GM12878 (cell line): ENCODE results near the gene DIAPH3. TPM values are rescaled to one million over a fixed set of nuclear protein-coding genes. Genes with fewer than 3 reads are reported as not detected.

ENCODE experiments used
- ATAC-seq: fragments of 200-7000 bp; cut with Tn5 transposase; 3 replicates; pipeline ENCODE4 v1.9.1; 2020; ENCODE audit warnings: mild to moderate bottlenecking, moderate library complexity
- BruUV-seq: library from RNA; stranded (reverse); fragments of 400-500 nt; replicated peaks from 2 replicates; lab custom pipeline; 2021; lab: Mats Ljungman, UMichigan
- CTCF ChIA-PET: fragments of 300-600 bp; sonication (Branson Sonifier 250); formaldehyde crosslinking; extraction: SDS; loops from one replicate; lab custom pipeline; 2021; ENCODE audit warnings: inconsistent platforms; lab: Yijun Ruan, JAX
- POLR2A ChIA-PET: fragments of 350-600 bp; formaldehyde crosslinking; extraction: SDS; loops from one replicate; lab custom pipeline; 2021; ENCODE audit warnings: inconsistent platforms; lab: Charles Lee
- RAD21 ChIA-PET: fragments of 300-600 bp; sonication (Branson Sonifier 250); formaldehyde crosslinking; loops from one replicate; lab custom pipeline; 2023; ENCODE audit warnings: antibody characterized with exemption; ENCODE audit not compliant: unreplicated experiment; lab: Charles Lee
- SMC1A ChIA-PET: fragments of 300-600 bp; sonication (Branson Sonifier 250); formaldehyde crosslinking; loops from one replicate; lab custom pipeline; 2023; ENCODE audit not compliant: unreplicated experiment, uncharacterized antibody; lab: Charles Lee
- DNase-seq: peaks from one replicate; pipeline ENCODE4 v3.0.0-alpha.2; 2011; ENCODE audit warnings: low read depth, low spot score
- FAIRE-seq: peaks from 3 replicates; lab custom pipeline; 2011; peaks lifted over from hg19 to GRCh38; lab: Jason Lieb, UNC
- H2AFZ ChIP-seq: 2 replicates; pipeline ENCODE4 v1.6.0; 2011; ENCODE audit warnings: low read depth, low read length, control low read depth; ENCODE audit not compliant: control insufficient read depth
- H3K27ac ChIP-seq: 2 replicates; pipeline ENCODE4 v1.5.1; 2011; ENCODE audit warnings: control low read depth; ENCODE audit not compliant: control insufficient read depth, insufficient read depth
- H3K27me3 ChIP-seq, 2 experiments: replicated peaks in 1 of 2; 2 replicates each; pipeline versions ENCODE4 v1.6.0 to v1.6.1; 2011; ENCODE audit warnings: low read length in 1 of 2; ENCODE audit not compliant: control insufficient read depth in 2 of 2, insufficient read depth in 2 of 2
- H3K36me3 ChIP-seq, 2 experiments: 2 replicates each; pipeline ENCODE4 v1.5.1; 2011; ENCODE audit warnings: low read length in 1 of 2; ENCODE audit not compliant: control insufficient read depth in 2 of 2, insufficient read depth in 2 of 2
- H3K4me1 ChIP-seq: 2 replicates; pipeline ENCODE4 v1.6.1; 2011; ENCODE audit warnings: mild to moderate bottlenecking, low read length, moderate library complexity, mixed read lengths; ENCODE audit not compliant: control insufficient read depth, insufficient read depth
- H3K4me2 ChIP-seq: 2 replicates; pipeline ENCODE4 v1.6.0; 2011; ENCODE audit warnings: control low read depth; ENCODE audit not compliant: control insufficient read depth, insufficient read depth
- H3K4me3 ChIP-seq: fragments of 200-600 bp; sonication (generic); 2 replicates; pipeline ENCODE4 v1.5.1; 2016
- H3K79me2 ChIP-seq: 2 replicates; pipeline ENCODE4 v1.6.0; 2011; ENCODE audit warnings: low read length; ENCODE audit not compliant: control insufficient read depth, insufficient read depth
- H3K9ac ChIP-seq: 2 replicates; pipeline ENCODE4 v1.8.0; 2011; ENCODE audit warnings: low read length, control low read depth, mixed read lengths; ENCODE audit not compliant: control insufficient read depth, insufficient read depth
- H3K9me3 ChIP-seq: replicated peaks from 3 replicates; pipeline ENCODE4 v1.5.1; 2011; ENCODE audit warnings: mild to moderate bottlenecking, low read length; ENCODE audit not compliant: control insufficient read depth, insufficient read depth
- H4K20me1 ChIP-seq: 2 replicates; pipeline ENCODE4 v1.6.0; 2011; ENCODE audit not compliant: control insufficient read depth, insufficient read depth
- CHD1 ChIP-seq: IDR thresholded peaks from 2 replicates; pipeline ENCODE4 v1.6.1; 2012; ENCODE audit warnings: low read depth, low read length, improper control_type of control experiment
- EZH2 ChIP-seq: IDR thresholded peaks from 2 replicates; pipeline ENCODE4 v1.6.1; 2012; ENCODE audit warnings: low read depth, mild to moderate bottlenecking, control low read depth, inconsistent platforms, low read length, borderline replicate concordance; ENCODE audit not compliant: control insufficient read depth
- JUND ChIP-seq: IDR thresholded peaks from 2 replicates; pipeline ENCODE4 v1.6.1; 2012; ENCODE audit warnings: low read depth, mild to moderate bottlenecking, low read length, improper control_type of control experiment, moderate library complexity
- NBN ChIP-seq: fragments of 450-650 bp; IDR thresholded peaks from 2 replicates; pipeline ENCODE4 v1.6.1; 2016
- RAD21 ChIP-seq: IDR thresholded peaks from 2 replicates; pipeline ENCODE4 v1.6.1; 2011; ENCODE audit warnings: mild to moderate bottlenecking, low read depth, low read length, moderate library complexity; ENCODE audit not compliant: insufficient read depth
- ZZZ3 ChIP-seq: IDR thresholded peaks from 2 replicates; pipeline ENCODE4 v1.6.1; 2011; ENCODE audit warnings: low read depth; ENCODE audit not compliant: control insufficient read depth, insufficient read length
- WGBS: methylation state at CpG from one replicate; pipeline ENCODE4 v1.1.6; 2016; ENCODE audit warnings: low lambda C conversion rate; ENCODE audit not compliant: insufficient replicate concordance, insufficient coverage; ENCODE audit errors: missing lambda C conversion rate; 5-methylcytosine and 5-hydroxymethylcytosine counted together
- in situ Hi-C: fragments of 300-500 bp; cut with MboI; formaldehyde crosslinking; loops from 9 replicates; pipeline ENCODE4 v1.14.3; 2018; ENCODE audit warnings: mixed read lengths
- intact Hi-C: fragments of 100-400 bp; cut with micrococcal nuclease; formaldehyde crosslinking; loops from one replicate; pipeline ENCODE4 v1.14.2; 2022; ENCODE audit not compliant: unreplicated experiment
- polyA plus RNA-seq, 11 experiments: library from polyadenylated mRNA; depleted of rRNA in 4 of 11; unstranded in 6 of 11; stranded (reverse) in 5 of 11; fragments of >200 nt; fragmentation: Nextera tagmentation in 4 of 11; fragmentation: Illumina TruSeq in 1 of 11; extraction: Ambion mirVana in 4 of 11; extraction: Trizol in 1 of 11; gene quantifications; 1 replicate in 1 of 11; 2 replicates in 10 of 11; pipeline versions ENCODE4 v1.2.1 to v1.2.3, GENCODE V29; 2011 to 2016; ENCODE audit warnings: inconsistent platforms in 2 of 11, missing spikeins in 2 of 11, low read depth in 1 of 11
- total RNA-seq, 4 experiments: library from RNA; depleted of rRNA in 3 of 4; stranded (reverse); fragments of >200 nt in 3 of 4; fragmentation: Illumina TruSeq in 1 of 4; extraction: Trizol in 1 of 4; gene quantifications; 2 replicates each; pipeline versions ENCODE4 v1.2.1 to v1.2.3, GENCODE V29; 2013 to 2021
- TF ChIP-seq, protein P1 (sequence below), 3 experiments: IDR thresholded peaks in 2 of 3; conservative IDR thresholded peaks in 1 of 3; 2 replicates each; pipeline ENCODE4 v1.5.1; 2011; ENCODE audit warnings: low read depth in 3 of 3, low read length in 3 of 3, mild to moderate bottlenecking in 3 of 3, control low read depth in 2 of 3, moderate library complexity in 2 of 3, inconsistent platforms in 1 of 3, mixed read lengths in 1 of 3; ENCODE audit not compliant: control insufficient read depth in 2 of 3, insufficient read depth in 1 of 3; ENCODE audit errors: extremely low read depth in 1 of 3

The DIAPH3 gene
- total and polyA plus RNA-seq, 10 of the 15 experiments (the other 5 are each of a cell fraction or from before 2014, with no cell fraction given): 10.1 to 25.2 (median 15.4) TPM

DNA sequence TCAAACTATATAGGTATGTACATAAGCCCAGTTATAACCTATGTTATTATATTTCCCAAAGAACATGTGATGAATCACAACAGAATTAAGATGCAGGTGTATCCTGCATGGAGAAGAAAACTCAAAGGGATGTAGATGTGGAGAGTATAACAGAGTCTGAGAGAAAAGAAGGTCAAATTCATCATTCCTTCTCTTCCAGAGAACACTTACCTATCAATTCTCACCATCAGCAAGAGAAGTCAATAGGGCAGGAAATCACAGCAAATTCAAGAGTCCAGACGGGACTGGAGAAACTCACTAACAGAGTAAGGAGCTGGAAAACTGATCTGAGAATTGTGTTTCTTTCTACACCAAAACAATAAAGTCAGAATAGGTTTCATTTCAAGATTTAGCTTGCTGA lies 28.4 kb downstream of the DIAPH3 start:
- POLR2A ChIA-PET: interaction anchor here (0.6 kb wide), 1 partner anchor 268 kb away, joined by 3 read pairs; no protein-coding TSS in a partner anchor
- in situ Hi-C loops: no loop called here

More for the DNA sequence above, 28.4 kb downstream of the DIAPH3 start:
- ATAC-seq: no peak
- CTCF ChIA-PET: interaction anchor here (0.7 to 1.1 kb wide), 3 partner anchors 19 to 200 kb away, joined by 3 to 4 read pairs (median 3); no protein-coding TSS in a partner anchor
- no peak for FAIRE-seq
- Histone ChIP-seq H3K4me2 (no peak overlapping the region), H3K36me3 (no peaks in the 10 kb centered on the region; a peak in 2 of 4 replicates), H3K27ac (peak overlapping the region; percentile 18; the same call in 1 of the 2 replicates), H3K4me3 (no peak overlapping the region), H3K79me2 (no peaks in the 10 kb centered on the region; the same call in none of the 2 replicates), H2AFZ (peak overlapping the region; percentile 37), H3K9me3 (no peaks in the 10 kb centered on the region), H4K20me1 (no peaks in the 10 kb centered on the region), H3K27me3 (no peaks in the 10 kb centered on the region), H3K9ac (no peak overlapping the region), H3K4me1 (no peaks in the 10 kb centered on the region)
- DNase-seq: no peak
- RAD21 ChIA-PET: interaction anchor here (0.9 to 1.3 kb wide), 4 partner anchors 31 to 296 kb away, joined by 3 to 4 read pairs (median 3); no protein-coding TSS in a partner anchor
- TF ChIP-seq ZZZ3 (no peak), EZH2 (no peak), JUND (no peak), NBN (no peak), RAD21 (no peak), CHD1 (no peak)
- TF ChIP-seq, protein P1, sequence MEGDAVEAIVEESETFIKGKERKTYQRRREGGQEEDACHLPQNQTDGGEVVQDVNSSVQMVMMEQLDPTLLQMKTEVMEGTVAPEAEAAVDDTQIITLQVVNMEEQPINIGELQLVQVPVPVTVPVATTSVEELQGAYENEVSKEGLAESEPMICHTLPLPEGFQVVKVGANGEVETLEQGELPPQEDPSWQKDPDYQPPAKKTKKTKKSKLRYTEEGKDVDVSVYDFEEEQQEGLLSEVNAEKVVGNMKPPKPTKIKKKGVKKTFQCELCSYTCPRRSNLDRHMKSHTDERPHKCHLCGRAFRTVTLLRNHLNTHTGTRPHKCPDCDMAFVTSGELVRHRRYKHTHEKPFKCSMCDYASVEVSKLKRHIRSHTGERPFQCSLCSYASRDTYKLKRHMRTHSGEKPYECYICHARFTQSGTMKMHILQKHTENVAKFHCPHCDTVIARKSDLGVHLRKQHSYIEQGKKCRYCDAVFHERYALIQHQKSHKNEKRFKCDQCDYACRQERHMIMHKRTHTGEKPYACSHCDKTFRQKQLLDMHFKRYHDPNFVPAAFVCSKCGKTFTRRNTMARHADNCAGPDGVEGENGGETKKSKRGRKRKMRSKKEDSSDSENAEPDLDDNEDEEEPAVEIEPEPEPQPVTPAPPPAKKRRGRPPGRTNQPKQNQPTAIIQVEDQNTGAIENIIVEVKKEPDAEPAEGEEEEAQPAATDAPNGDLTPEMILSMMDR (IDR thresholded peaks at IDR 0.05 in 2 of 3, conservative IDR thresholded peaks at IDR 0.05 in 1 of 3; ENCODE audit: control insufficient read depth in 2 of 3, extremely low read depth in 1 of 3, insufficient read depth in 1 of 3, low read depth in 3 of 3, low read length in 3 of 3): no peak
- SMC1A ChIA-PET: interaction anchor here (1.0 kb wide), 1 partner anchor 19 kb away, joined by 3 read pairs; no protein-coding TSS in a partner anchor
- intact Hi-C loops: no loop called here
- 91% methylated on average over 1 of the region's 1 CpG for WGBS
- BruUV-seq: no TSS peak
